Thoracic aorta (tissue), 2 donors: ENCODE data around the gene PTPRS. TPM values are rescaled to one million over a fixed set of nuclear protein-coding genes. Genes with fewer than 3 reads are reported as not detected.

Experiments used
- ATAC-seq: fragments of 150-250 bp; one replicate; pipeline ENCODE4 v1.8.0; 2017; ENCODE audit warnings: low read depth; ENCODE audit not compliant: insufficient number of reproducible peaks, low FRiP score
- DNase-seq: peaks from one replicate; pipeline ENCODE4 v3.0.0-alpha.2; 2020; ENCODE audit warnings: low spot score
- H3K27ac ChIP-seq, 2 donors: fragments of 200-600 bp; sonication (generic); 1 replicate in 1 of 2; 2 replicates in 1 of 2; pipeline ENCODE4 v1.5.1; 2016; ENCODE audit warnings: mild to moderate bottlenecking in 2 of 2, moderate library complexity in 2 of 2
- H3K27me3 ChIP-seq: fragments of 200-600 bp; sonication (generic); replicated peaks from 2 replicates; pipeline ENCODE4 v1.6.0; 2016; ENCODE audit warnings: mild to moderate bottlenecking; ENCODE audit not compliant: insufficient read depth
- H3K36me3 ChIP-seq: fragments of 200-600 bp; sonication (generic); one replicate; pipeline ENCODE4 v1.5.1; 2016
- H3K4me1 ChIP-seq, 2 donors: fragments of 200-600 bp; sonication (generic); 1 replicate in 1 of 2; 2 replicates in 1 of 2; pipeline versions ENCODE4 v1.5.1 to v1.6.0; 2016; ENCODE audit warnings: low read depth in 2 of 2, mild to moderate bottlenecking in 1 of 2; ENCODE audit not compliant: control insufficient read depth in 1 of 2
- H3K4me3 ChIP-seq: fragments of 200-600 bp; sonication (generic); 2 replicates; pipeline ENCODE4 v1.5.1; 2016; ENCODE audit warnings: mild to moderate bottlenecking
- H3K9me3 ChIP-seq: fragments of 200-600 bp; sonication (generic); 2 replicates; pipeline ENCODE4 v1.5.1; 2016
- CTCF ChIP-seq: fragments of 200-600 bp; sonication (generic); IDR thresholded peaks from one replicate; pipeline ENCODE4 v1.5.1; 2019; ENCODE audit warnings: antibody characterized with exemption
- total RNA-seq, 2 donors: library from RNA; depleted of rRNA; stranded (reverse); fragments of >200 nt; gene quantifications; one replicate each; pipeline versions ENCODE4 v1.1.0 to v1.2.3, GENCODE V29; 2016

The PTPRS gene
- total RNA-seq, 2 donors from 2014 or later: 272 to 356 TPM

- Histone ChIP-seq H3K36me3 (no peaks in the 10 kb centered on the region), H3K9me3 (no peaks in the 10 kb centered on the region), H3K27me3 (peaks cover 19% of the 10 kb centered on the region), H3K27ac (no peak overlapping the region), H3K4me3 (no peak overlapping the region), H3K4me1 (peaks cover 10 to 21% of the 10 kb centered on the region in 2 donors)
- ATAC-seq: no peak
- TF ChIP-seq CTCF: no peak
- DNase-seq: no peak
Observed at GRCh38 chr19:5337708-5338655, 2.6 kb downstream of the PTPRS start.

GRCh38 chr19:5337126-5337525, 3.5 kb downstream of the PTPRS start:
- no peak overlapping the region for H3K4me3 ChIP-seq
- ATAC-seq (no peak), DNase-seq (no peak)
- H3K27me3 ChIP-seq: peaks cover 19% of the 10 kb centered on the region
- peaks cover 10 to 21% of the 10 kb centered on the region in 2 donors for H3K4me1 ChIP-seq
- no peak for TF ChIP-seq CTCF
- no peaks in the 10 kb centered on the region for H3K9me3 ChIP-seq
- no peak overlapping the region for H3K27ac ChIP-seq
- H3K36me3 ChIP-seq: no peaks in the 10 kb centered on the region

- DNase-seq: no peak
- no peaks in the 10 kb centered on the region for H3K9me3 ChIP-seq
- H3K27ac ChIP-seq: no peak overlapping the region
- H3K4me1 ChIP-seq: peaks cover 10 to 21% of the 10 kb centered on the region in 2 donors
- H3K4me3 ChIP-seq: no peak overlapping the region
- no peak for ATAC-seq
- TF ChIP-seq CTCF: no peak
- no peaks in the 10 kb centered on the region for H3K36me3 ChIP-seq
- H3K27me3 ChIP-seq: peaks cover 19% of the 10 kb centered on the region
Observed at GRCh38 chr19:5336195-5336965, 4.2 kb downstream of the PTPRS start.

- no peak for TF ChIP-seq CTCF
- no peaks in the 10 kb centered on the region for H3K36me3 ChIP-seq
- H3K27me3 ChIP-seq: peaks cover 19% of the 10 kb centered on the region
- ATAC-seq (no peak), DNase-seq (no peak)
- H3K4me3 ChIP-seq: no peak overlapping the region
- peaks cover 10 to 21% of the 10 kb centered on the region in 2 donors for H3K4me1 ChIP-seq
- H3K9me3 ChIP-seq: no peaks in the 10 kb centered on the region
- H3K27ac ChIP-seq: no peak overlapping the region
Observed at GRCh38 chr19:5335593-5335992, 5.0 kb downstream of the PTPRS start.
